ENCODE data around the gene BHLHA15.

DNA sequence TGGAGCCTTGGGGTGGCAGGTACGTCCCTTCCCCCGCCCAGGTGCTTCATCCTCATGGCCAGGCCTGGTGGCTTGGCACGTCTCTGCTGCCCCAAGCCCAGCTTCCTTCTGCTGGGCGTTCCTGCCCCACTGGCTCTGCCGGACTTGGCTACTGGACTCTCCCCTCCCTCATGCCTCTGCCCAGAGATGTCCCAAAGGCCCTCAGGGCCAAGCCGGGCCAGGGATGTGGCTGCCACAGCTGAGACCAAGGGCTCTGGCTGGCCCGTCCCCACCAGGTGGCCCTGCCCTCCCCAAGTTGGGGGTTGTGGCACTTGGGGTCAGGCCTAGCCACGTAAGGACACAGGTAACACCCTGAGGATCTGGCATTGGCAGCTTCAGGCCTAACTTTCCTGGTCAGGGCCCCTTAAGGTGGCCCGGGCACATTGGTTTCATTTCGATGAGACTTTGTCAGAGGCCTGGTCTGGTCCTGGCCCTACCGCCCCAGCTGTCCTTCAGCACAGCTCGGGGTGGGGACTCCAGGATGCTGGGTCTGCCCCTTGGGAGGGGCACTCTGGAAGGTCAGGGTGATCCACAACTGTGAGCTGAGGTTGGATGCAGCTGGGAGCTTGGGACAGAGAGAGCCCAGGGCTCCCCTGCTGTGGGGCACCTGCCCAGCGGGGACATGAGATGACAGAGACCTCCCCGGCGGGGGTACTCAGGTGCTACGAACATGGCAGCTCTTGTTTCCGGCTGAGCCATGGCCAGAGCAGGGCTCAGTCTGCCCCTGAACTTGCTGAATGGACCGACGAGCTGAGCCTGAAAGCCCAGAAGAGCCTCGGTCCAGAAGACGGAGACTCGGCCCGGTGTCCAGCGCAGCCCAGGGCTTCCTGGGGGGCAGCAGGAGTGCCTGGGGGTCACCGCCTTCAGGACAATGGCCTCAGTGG is 2.9 kb downstream of the BHLHA15 start:
- TF ChIP-seq, protein P1, sequence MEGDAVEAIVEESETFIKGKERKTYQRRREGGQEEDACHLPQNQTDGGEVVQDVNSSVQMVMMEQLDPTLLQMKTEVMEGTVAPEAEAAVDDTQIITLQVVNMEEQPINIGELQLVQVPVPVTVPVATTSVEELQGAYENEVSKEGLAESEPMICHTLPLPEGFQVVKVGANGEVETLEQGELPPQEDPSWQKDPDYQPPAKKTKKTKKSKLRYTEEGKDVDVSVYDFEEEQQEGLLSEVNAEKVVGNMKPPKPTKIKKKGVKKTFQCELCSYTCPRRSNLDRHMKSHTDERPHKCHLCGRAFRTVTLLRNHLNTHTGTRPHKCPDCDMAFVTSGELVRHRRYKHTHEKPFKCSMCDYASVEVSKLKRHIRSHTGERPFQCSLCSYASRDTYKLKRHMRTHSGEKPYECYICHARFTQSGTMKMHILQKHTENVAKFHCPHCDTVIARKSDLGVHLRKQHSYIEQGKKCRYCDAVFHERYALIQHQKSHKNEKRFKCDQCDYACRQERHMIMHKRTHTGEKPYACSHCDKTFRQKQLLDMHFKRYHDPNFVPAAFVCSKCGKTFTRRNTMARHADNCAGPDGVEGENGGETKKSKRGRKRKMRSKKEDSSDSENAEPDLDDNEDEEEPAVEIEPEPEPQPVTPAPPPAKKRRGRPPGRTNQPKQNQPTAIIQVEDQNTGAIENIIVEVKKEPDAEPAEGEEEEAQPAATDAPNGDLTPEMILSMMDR (IDR thresholded peaks at IDR 0.05): no peak
- TF ChIP-seq TEAD4 (IDR thresholded peaks at IDR 0.05; ENCODE audit: borderline replicate concordance, insufficient read depth) (no peak), EP300 (IDR thresholded peaks at IDR 0.05; ENCODE audit: borderline replicate concordance in 1 of 2, low read depth in 1 of 2, low read length in 1 of 2) (no peak), RAD21 (IDR thresholded peaks at IDR 0.05; ENCODE audit: low read length) (no peak), TAF1 (IDR thresholded peaks at IDR 0.05; ENCODE audit: borderline replicate concordance, low read depth, low read length) (no peak), RXRA (IDR thresholded peaks at IDR 0.05; ENCODE audit: borderline replicate concordance, low read depth) (no peak), POLR2AphosphoS5 (IDR thresholded peaks at IDR 0.05; ENCODE audit: low read depth, low read length) (no peak), FOXJ3 (CRISPR knock-in tag; IDR thresholded peaks at IDR 0.05) (no peak), SMC3 (IDR thresholded peaks at IDR 0.05; ENCODE audit: low read depth, low read length) (no peak), NRF1 (IDR thresholded peaks at IDR 0.05; ENCODE audit: low read depth, low read length) (no peak), SIN3A (IDR thresholded peaks at IDR 0.05; ENCODE audit: borderline replicate concordance, low read depth, low read length) (no peak)
- TF ChIP-seq, protein P2, sequence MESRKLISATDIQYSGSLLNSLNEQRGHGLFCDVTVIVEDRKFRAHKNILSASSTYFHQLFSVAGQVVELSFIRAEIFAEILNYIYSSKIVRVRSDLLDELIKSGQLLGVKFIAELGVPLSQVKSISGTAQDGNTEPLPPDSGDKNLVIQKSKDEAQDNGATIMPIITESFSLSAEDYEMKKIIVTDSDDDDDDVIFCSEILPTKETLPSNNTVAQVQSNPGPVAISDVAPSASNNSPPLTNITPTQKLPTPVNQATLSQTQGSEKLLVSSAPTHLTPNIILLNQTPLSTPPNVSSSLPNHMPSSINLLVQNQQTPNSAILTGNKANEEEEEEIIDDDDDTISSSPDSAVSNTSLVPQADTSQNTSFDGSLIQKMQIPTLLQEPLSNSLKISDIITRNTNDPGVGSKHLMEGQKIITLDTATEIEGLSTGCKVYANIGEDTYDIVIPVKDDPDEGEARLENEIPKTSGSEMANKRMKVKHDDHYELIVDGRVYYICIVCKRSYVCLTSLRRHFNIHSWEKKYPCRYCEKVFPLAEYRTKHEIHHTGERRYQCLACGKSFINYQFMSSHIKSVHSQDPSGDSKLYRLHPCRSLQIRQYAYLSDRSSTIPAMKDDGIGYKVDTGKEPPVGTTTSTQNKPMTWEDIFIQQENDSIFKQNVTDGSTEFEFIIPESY (IDR thresholded peaks at IDR 0.05; ENCODE audit: borderline replicate concordance, low read depth): no peak

All from SK-N-SH (cell line).